ENCODE results near the gene CRTAC1.

CRTAC1 gene

DNA sequence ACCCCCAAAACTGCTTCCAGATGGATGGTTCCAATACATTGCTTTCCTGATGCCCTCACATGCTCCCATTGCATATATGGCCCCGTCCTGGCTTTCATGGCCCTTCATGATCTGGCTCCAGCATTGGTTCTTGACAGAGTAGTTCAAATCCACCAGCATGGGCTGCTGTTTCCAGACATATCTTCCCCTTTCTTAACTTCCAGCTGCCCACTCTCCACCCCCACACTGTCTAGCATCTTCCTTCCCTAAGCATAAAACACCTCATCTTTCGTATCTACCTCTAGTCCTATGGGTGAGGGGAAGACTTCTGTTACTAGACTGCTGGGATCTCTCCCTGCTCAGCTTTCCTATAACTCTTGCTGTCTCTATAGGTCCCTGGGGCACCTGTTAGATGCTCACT, 194.0 kb downstream of the CRTAC1 start:
- no peak for DNase-seq (ENCODE audit: low read depth)
- no peak for TF ChIP-seq CTCF (IDR thresholded peaks at IDR 0.05; ENCODE audit: insufficient read depth, low read depth, low read length, missing control alignments)
- H3K4me3 ChIP-seq (ENCODE audit: low read depth, low read length): no peak overlapping the region

DNA sequence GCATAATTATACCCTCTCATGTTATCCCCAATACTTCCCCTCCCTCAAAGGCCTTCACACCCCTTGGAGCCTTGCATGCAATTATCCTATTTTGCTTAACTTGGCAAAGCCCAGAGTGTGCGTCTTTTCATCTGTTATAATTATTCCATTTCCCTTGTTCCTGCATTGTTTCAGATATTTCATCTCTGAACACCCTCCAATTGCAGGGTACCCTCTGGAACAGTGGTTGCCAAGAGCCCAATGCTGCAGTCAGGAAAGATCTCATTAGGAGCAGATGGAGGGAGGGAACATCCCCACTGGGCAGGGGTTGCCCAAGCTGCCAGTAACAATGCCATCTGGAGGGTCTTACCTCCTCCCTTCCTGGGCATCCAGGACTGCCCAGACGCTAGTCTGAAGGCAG, 199.2 kb downstream of the CRTAC1 start:
- no peak for TF ChIP-seq CTCF (IDR thresholded peaks at IDR 0.05; ENCODE audit: insufficient read depth, low read depth, low read length, missing control alignments)
- H3K4me3 ChIP-seq (ENCODE audit: low read depth, low read length): no peak overlapping the region
- DNase-seq (ENCODE audit: low read depth): no peak

- no peak for DNase-seq (ENCODE audit: low read depth)
- no peak for TF ChIP-seq CTCF (IDR thresholded peaks at IDR 0.05; ENCODE audit: insufficient read depth, low read depth, low read length, missing control alignments)
Observed at GRCh38 chr10:97830064-97830463, 200.4 kb downstream of the CRTAC1 start.

GRCh38 chr10:97828721-97829120, 201.7 kb downstream of the CRTAC1 start:
- no peak for TF ChIP-seq CTCF (IDR thresholded peaks at IDR 0.05; ENCODE audit: insufficient read depth, low read depth, low read length, missing control alignments)
- no peak overlapping the region for H3K4me3 ChIP-seq (ENCODE audit: low read depth, low read length)
- DNase-seq (ENCODE audit: low read depth): no peak

More at GRCh38 chr10:97830064-97830463, 200.4 kb downstream of the CRTAC1 start:
- H3K4me3 ChIP-seq (ENCODE audit: low read depth, low read length): no peak overlapping the region

DNA sequence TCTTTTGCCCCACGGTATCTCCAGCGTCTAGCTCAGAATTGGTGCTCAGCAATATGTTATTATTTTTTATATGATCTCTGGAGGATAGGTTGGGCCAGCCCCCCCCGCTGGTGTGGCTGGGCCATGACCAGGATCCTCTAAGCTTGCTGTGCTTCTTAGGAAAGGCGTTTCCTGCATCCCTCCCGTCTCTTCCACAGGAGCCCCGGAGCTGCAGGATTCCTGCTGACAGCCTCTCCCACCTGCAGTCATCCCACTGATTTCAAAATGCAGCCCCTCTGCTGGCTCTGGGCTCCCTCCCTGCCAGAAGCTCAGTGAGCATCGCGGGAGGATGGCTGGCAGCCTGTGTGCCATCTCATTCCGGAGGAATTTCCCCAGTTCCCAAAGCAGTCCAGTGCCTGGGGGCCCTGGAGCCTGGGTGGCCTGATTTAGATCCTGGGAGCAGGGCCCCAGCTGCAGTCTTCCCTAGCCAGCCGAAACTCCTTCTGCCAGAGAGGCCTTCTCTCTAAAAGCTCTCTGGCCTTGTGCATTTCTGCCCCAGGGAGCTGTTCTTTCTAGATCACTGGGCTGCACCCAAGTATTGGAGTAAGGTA, 202.6 kb downstream of the CRTAC1 start:
- no peak overlapping the region for H3K4me3 ChIP-seq (ENCODE audit: low read depth, low read length)
- DNase-seq (ENCODE audit: low read depth): no peak
- no peak for TF ChIP-seq CTCF (IDR thresholded peaks at IDR 0.05; ENCODE audit: insufficient read depth, low read depth, low read length, missing control alignments)

- DNase-seq (ENCODE audit: low read depth): no peak
- H3K4me3 ChIP-seq (ENCODE audit: low read depth, low read length): no peak overlapping the region
- no peak for TF ChIP-seq CTCF (IDR thresholded peaks at IDR 0.05; ENCODE audit: insufficient read depth, low read depth, low read length, missing control alignments)
Observed at GRCh38 chr10:97826892-97827291, 203.5 kb downstream of the CRTAC1 start.
